SH-SY5Y (cell line): Measurements from ENCODE around the gene PARD3.

Source experiments
- GATA2 ChIP-seq: IDR thresholded peaks from 2 replicates; pipeline ENCODE4 v1.6.1; 2011; ENCODE audit warnings: mild to moderate bottlenecking, low read depth, low read length
- GATA3 ChIP-seq: IDR thresholded peaks from 2 replicates; pipeline ENCODE4 v1.6.1; 2011; ENCODE audit warnings: low read depth, mild to moderate bottlenecking, low read length, moderate library complexity

Gene PARD3

DNA sequence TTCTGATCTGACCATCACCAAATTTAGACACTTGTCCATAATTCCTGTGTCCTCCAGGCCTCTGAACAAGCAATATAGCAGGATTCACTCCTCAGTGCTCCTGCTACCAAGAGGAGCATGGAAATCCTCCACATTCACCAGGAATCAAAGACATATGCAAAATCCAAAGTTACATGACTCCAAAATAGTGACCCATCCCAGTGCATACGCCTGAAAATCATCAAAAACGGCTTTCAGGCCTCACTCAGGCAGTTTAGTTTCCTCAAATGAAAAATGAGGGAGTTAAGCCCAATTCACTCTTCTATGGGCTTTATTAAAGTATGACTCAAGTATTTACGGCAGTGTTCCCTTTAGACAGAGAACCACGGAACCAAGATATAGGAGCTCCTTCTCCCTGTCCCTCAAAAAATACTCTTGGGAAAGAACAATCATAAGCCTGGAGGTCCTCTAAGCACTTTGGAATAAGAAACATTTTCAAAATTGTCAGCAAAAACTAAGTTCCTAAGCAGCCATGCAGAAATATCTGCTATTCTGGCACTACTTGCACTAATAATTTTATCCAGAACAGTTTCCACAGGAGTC is 240.7 kb downstream of the PARD3 start:
- no peak for TF ChIP-seq GATA3
- TF ChIP-seq GATA2: no peak

DNA sequence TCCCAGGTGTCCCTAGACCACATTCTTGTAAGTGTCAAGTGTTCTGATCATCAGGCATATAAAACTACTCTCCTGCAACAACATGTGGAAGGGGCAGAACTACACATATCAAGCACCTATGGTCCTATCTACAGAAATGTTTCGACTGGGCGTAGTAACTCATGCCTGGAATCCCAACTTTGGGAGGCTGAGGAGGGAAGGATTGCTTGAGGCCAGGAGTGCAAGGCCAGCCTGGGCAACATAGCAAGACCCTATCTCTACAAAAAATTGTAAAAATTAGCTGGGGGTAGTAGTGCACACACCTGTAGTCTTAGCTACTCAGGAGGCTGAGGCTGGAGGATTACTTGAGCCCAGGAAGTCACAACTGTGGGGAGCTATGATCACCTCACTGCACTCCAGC is 244.2 kb downstream of the PARD3 start:
- TF ChIP-seq GATA3: no peak
- no peak for TF ChIP-seq GATA2

DNA sequence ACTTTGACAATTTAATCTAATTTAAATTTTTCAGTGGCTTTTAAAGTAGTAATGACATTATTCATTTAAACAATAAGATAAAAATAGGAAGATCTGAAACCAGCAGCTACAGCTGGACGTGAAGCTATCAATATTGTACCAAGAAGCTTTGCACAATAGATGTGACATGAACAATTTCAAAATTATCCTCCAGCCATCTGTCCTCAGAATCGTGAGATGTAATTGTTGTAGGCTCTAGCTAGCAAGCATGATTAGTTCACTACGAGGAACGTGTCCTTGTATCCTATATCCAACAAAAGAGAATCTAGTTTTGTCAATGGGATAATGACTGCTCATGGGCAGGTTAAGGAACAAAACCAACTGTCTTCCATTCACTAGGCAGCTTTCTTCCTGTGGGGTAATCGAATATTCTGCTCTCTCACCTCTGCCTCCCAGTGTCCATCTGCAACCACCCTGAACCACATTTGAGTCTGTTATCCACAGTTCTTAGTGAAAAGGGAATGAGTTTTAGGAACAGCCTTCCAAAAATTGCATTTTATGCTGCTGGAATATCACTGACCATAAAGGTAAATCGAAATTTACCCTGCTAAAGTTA is 247.3 kb downstream of the PARD3 start:
- no peak for TF ChIP-seq GATA3
- no peak for TF ChIP-seq GATA2

DNA sequence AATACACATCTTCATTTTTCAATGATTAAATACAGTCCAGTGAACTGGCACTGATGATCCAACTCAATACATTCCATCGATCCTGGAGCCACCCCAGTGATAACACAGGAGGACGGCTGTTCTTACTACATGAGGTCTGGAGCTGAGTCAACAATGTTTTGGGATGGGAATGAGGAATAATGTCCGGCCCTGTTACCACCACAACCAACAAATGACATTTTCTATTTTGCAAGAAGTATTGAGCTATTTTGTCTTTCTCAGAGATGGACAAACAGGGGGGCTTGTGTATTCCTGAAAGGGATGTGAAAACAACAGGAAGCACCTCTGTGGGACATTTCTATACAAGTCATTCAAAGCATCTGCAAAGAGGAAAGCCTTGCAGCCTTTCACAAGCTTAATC is 249.2 kb downstream of the PARD3 start:
- TF ChIP-seq GATA3: no peak

DNA sequence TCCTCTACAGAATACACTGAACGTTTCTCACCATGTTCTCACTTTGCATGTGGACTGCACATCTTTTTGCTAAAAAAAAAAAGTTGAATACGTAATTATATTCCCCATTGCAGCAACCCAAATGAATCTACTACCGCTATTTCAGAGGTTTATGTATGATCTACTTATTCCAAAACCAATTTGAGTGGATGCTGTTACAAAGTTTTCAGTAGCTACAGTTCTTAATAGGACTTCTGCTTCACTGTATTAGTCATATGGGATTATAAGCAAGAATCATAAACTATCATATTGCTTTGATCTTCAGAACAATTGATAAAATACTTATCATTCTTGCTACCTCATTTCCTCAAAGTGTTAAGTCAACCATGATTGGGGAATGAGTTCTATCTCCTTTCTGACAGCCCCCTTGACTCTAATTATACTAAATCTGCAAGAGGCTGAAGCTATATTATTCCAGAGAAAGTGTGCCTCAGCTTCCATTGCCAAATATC is 257.0 kb downstream of the PARD3 start:
- TF ChIP-seq GATA3: no peak
- no peak for TF ChIP-seq GATA2

DNA sequence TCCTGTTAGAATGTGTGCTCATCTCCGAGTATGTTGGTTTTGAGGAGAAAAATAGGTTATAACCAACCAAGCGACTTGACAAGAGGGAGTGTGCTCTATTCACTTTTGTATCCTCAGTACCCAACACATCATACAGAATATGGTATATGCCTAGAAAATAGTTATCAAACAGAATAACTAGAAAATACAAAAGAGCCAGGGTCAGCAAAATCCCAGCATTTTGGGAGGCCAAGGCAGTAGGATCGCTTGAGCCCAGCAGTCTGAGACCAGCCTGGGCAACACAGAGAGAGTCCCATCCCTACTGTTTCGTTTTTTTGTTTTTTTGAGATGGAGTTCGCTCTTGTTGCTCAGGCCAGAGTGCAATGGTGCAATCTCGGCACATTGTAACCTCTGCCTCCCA is 257.9 kb downstream of the PARD3 start:
- TF ChIP-seq GATA2 (no peak), GATA3 (no peak)

DNA sequence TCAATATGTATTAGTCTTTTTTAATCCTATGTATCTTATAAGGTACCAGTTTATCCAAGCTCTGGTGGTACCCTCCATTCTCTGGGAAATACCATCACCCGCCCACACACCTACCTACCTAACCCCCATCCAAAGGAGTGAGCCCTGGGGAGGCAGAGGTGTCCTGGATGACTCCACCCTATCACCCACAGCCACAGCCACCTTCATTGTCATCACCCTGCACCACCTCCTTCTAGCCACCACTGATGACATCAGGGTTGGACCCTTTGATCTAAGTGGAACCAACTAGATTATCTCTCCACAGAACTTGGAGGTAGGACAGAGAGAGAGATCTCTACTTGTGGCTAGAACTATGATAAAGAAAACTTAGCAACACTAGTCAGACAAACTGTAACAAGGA is 259.4 kb downstream of the PARD3 start:
- no peak for TF ChIP-seq GATA3
- TF ChIP-seq GATA2: no peak

DNA sequence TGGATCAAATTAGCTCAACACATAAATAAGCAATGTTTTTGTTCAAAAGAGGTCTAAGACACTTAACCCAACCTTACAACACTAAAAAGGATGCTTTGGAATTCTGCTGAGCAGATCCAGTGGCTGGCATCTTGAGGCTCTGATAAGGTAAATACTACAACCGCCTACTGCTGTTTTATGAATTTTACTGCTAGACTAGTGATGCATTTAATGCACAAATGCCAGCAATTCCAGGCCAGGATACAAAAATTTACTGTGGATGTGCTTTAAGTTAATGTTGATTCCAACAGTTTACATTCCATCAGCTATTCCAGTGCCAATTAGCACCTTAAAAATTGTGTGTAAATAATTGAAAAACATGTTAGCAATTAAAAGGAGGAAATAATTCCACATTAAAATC is 261.3 kb downstream of the PARD3 start:
- no peak for TF ChIP-seq GATA3
- no peak for TF ChIP-seq GATA2

DNA sequence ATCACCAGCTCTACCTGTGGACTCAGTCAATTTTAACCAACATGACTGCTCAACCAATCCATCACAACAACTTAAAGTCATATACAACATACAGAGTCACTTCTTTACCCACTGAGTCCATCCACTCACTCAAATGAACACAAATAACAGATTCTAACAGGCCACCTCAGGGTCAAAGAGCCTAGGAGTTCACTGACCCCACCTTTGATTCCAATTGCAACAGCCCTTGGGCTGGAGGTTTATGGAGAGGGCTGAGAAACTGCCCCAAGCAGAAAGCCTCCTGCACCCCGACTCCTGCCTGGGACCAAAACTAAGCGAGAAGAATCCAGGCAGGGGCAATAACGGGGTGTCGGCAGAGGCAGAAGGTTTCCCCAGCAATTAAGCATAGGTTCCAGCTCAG is 263.8 kb downstream of the PARD3 start:
- no peak for TF ChIP-seq GATA3
- no peak for TF ChIP-seq GATA2

DNA sequence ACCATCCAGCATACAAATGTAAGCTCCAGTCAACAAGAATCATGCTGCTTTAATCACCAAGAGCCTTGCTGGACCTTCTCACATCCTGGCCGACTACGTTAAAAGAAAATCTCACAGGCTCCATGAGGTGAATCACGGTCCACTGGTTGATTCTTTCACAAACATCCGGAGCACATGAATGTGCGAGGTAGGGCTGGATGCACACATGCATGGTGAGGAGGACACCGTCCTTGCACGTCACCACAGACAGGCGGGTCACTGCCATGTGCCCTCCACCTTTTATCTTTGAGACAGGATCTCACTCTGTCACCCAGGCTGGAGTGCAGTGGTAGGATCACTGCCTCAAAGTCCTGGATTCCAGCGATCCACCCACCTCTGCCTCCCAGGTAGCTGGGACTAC is 265.1 kb downstream of the PARD3 start:
- TF ChIP-seq GATA2: no peak
- no peak for TF ChIP-seq GATA3

DNA sequence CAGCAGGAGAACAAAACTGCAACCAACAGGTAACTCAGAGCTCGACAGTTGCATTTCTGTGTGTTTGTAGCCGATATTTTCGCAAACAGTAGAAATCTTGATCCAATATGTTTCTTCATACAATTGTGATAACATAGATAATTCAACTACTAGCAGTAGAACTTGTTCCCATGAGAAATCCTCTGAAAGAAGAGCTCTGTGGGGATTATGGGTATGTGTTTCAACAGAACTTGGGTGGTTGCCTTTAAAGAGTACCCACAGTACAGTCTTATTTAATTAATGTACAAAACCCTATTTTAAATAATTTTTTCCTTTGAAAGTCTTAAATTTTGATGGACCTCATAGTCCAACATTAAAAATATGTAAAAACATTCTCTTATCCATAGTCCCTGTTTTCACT is 266.1 kb downstream of the PARD3 start:
- TF ChIP-seq GATA3 (no peak), GATA2 (no peak)

DNA sequence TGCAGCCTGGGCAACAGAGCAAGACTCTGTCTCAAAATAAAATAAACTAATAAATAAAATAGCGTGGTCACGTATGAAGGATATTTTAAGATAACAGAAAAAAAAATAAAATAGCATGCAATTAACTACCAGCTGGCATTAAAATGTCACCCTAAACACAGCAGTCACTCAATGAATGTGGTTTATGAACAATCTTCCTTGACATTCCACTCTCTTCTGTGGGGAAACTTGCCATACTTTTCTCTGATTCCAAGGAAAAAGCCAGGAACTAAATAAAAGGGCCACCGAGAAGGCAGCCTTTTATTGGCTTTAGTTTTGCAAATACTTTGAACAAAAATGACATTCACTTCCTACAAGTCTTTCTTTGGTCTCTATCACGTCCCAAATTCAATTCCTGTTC is 266.6 kb downstream of the PARD3 start:
- TF ChIP-seq GATA2: no peak
- TF ChIP-seq GATA3: no peak

DNA sequence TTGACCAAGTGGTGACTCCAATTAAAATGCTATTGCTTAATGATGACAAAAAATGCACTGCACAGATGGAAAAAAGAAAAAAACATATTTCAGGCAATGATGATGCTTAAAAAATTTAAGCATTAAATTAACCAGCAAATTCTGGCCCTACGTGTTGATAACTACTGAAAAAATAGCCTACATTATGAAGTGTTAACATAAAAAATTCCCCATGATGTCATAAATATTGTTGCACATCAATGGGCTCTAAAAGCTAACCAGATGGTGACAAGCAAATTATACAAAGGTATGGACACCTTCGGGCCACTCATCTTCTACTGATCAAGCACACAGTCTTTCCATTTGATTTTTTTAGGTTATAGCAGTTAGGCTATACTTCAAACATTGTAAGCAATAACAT is 267.4 kb downstream of the PARD3 start:
- no peak for TF ChIP-seq GATA2
- TF ChIP-seq GATA3: no peak

DNA sequence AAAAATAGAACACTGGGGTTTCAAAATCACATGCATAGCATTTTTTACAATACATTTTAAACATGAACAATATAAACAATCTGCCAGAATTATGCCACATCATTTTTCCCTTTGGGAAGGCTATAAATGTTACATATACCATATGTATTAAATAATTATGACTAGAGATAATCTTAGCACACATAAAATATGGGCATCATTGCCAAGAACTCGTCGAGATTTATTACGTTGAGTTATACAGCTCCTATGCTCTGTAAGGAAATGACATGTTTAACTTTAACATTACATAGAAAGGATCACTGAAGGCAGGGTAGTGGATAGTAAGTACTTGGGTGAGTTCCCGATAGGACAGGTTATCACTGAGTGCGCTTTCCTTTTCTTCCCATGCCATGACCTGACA is 267.8 kb downstream of the PARD3 start:
- TF ChIP-seq GATA3: no peak
- TF ChIP-seq GATA2: no peak

DNA sequence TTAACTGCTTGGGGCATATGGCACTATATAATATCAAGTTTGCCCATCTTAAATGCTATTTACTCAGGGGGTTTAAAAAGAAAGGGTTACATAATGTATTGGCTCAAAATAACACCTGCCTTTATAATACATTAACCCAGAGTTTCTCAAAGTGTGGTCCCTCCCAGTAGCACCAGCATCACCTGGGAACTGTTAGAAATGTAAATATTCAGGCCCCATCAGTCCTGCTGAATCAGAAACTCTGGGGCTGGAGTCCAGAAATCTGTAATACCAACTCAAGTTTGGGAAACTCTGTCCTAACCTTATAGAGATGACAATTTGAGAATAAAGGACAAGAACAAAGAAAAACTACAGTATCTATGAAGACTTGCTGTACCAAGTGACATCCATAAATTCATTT is 270.7 kb downstream of the PARD3 start:
- TF ChIP-seq GATA3 (no peak), GATA2 (no peak)

DNA sequence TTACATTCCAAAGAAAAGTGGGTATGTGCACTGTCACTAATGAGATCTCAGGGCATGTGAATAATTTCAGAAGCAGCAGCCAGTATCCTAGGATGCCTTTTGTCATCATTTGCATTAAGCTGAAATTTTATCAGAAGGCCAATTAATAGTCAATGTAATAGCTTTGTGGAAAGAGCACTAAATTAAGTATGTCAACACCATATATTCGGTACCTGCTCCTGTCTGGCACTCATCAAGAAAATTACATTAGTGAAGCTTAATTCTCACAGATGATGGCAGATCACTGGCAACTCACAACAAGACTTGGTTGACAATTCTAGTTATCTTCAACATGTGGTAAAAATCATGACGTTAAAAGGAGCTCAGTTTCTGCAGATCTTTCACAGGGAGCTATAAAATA is 271.4 kb downstream of the PARD3 start:
- no peak for TF ChIP-seq GATA2
- TF ChIP-seq GATA3: no peak
